AG09309 (cell line): Measurements from ENCODE around the gene FRMD8.

Source experiments
- DNase-seq: peaks from one replicate; pipeline ENCODE4 v3.0.0-alpha.2; 2010; ENCODE audit warnings: low read depth
- H3K4me3 ChIP-seq: 2 replicates; pipeline ENCODE4 v1.5.1; 2011; ENCODE audit warnings: mild to moderate bottlenecking, low read depth, low read length, moderate library complexity; ENCODE audit not compliant: control insufficient read depth
- TF ChIP-seq, protein P1 (sequence below): IDR thresholded peaks from 2 replicates; pipeline ENCODE4 v1.5.1; 2011; ENCODE audit warnings: mild to moderate bottlenecking, low read depth, low read length, inconsistent platforms; ENCODE audit not compliant: insufficient read depth, control insufficient read depth; ENCODE audit errors: missing control alignments

The FRMD8 gene

DNA sequence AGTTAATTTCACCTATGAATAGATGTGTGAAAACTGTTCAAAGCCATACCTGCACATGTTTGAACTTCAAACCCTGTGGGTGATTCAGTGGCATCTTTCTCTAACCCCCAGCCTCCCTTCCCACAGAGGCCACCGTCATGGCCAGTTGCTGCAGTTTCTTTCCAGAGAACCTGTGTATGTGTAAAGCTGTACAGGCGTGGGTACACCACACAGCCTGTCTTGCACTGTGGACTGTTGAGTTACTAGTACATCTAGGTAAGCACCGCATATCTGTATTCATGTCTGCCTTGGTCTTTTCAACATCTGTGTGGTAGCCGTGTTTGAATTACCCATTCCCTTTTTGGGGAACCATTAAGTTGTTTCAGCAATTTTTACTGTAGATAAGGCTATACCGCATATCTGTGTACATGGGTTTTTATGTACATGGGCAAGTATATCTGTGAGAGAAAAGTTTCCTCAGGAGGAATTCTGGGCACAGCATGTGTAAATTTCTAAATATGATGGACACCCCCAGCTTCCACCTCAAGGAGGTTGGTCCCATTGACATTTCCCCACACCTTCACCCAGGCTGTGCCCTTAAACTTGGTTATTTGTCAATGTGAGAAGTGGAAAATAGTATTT, 50.1 kb downstream of the FRMD8 start:
- TF ChIP-seq, protein P1, sequence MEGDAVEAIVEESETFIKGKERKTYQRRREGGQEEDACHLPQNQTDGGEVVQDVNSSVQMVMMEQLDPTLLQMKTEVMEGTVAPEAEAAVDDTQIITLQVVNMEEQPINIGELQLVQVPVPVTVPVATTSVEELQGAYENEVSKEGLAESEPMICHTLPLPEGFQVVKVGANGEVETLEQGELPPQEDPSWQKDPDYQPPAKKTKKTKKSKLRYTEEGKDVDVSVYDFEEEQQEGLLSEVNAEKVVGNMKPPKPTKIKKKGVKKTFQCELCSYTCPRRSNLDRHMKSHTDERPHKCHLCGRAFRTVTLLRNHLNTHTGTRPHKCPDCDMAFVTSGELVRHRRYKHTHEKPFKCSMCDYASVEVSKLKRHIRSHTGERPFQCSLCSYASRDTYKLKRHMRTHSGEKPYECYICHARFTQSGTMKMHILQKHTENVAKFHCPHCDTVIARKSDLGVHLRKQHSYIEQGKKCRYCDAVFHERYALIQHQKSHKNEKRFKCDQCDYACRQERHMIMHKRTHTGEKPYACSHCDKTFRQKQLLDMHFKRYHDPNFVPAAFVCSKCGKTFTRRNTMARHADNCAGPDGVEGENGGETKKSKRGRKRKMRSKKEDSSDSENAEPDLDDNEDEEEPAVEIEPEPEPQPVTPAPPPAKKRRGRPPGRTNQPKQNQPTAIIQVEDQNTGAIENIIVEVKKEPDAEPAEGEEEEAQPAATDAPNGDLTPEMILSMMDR, result no peak
- no peak for DNase-seq
- no peak overlapping the region for H3K4me3 ChIP-seq

DNA sequence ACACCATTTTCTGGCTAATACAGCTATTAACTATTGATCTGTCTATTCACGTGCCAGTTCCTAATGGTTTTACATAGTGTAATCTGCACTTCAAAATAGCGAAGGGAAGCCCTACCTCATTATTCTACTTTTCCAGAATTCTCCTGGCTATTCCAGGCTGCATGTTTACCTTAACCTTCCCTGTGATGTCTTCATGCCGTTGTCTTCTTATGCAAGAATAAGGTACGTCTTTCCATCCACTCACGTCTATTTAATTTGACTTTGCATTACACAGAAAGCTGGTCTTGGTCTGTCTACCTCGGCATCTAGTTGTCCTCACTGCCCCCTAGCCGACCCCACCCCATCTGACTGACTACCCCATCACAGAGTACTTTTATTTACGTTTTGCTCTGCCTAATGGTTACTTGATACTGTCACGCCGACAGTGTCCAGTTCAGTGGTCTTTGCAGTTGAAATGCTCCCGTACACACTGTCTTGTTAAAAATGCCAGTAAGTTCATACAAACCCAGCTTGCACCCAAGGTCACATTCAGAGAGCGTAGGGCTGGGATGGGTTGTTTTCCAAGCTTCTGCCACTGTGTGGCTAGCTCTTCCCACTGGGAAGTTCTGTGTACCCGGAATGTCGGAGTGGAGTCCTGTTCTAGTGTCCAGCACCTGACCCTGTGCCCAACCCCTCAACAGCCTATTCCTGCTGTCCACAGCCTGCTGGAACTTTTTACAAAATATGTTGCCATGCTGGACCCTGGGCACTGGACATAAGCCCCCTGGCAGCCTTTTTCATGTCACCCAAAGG, 51.2 kb downstream of the FRMD8 start:
- H3K4me3 ChIP-seq, result no peak overlapping the region
- TF ChIP-seq, protein P1, result no peak
- DNase-seq, result no peak

DNA sequence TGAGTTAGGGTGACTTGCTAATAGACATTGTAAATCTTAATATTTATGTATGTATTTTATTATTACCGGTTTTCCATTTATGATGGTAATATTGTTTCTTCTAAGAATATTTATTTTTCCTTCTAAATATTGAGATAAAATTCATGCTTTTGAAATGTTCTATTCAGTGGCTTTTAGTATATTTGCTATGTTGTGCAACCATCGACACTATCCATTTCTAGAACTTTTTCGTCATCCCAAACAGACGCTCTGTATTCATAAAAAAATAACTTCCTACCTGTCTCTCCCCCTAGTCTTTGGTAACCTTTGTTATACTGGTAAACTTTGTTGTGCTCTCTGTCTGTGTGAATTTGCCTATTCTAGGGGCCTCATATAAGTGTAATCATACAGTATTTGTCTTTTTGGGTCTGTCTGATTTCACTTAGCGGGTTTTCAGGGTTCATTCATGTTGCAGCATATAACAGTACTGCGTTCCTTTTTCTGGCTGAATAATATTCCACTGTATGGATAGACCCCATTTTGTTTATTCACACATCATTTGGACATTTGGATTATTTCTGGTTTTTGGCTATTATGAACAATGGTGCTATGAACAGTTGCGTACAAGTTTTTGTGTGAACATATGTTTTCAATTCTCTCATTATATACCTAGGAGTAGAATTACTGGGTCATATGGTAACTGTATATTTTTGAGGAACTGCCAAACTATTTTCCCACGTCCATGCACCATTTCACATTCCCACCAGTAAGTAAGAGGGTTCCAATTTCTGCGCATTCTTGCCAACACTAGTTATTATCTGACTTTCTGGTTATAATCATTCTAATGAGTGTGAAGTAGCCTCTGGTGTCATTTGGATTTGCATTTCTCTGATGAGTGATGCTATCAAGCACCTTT, 52.1 kb downstream of the FRMD8 start:
- H3K4me3 ChIP-seq, result no peak overlapping the region

DNA sequence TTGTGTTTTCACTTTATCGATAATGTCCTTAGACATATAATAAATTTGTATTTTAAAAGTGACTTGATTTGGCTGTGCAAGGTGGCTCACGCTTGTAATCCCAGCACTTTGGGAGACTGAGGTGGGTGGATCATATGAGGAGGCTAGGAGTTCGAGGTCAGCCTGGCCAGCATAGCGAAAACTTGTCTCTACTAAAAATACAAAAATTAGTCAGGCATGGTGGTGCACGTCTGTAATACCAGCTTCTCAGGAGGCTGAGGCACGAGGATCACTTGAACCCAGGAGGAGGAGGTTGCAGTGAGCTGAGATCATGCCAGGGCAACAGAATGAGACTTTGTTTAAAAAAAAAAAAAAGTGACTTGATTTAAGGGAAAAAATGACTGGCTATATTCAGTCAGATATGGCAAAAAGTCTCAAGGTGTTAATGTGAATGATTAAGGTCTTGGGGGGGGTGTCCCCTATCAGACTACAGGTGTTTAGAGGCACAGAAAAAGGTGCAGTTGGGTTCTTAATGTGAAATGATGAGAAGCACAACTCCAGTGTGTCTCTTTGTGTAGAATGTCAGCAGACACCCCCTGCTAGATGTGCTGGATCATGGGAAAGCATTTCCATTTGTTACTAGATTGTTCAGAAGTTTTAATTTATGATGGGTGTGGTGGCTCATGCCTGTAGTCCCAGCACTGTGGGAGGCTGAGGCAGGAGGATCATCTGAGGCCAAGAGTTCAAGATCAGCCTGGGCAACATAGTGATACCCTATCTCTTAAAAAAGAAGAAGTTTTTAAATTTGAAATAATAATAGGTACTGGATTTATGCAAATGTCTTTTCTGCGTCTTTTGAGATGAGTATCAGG, 53.1 kb downstream of the FRMD8 start:
- DNase-seq, result no peak
- TF ChIP-seq, protein P1, result no peak
- H3K4me3 ChIP-seq, result no peak overlapping the region

More for the DNA sequence above, 52.1 kb downstream of the FRMD8 start:
- DNase-seq, result no peak
- TF ChIP-seq, protein P1, result no peak

DNA sequence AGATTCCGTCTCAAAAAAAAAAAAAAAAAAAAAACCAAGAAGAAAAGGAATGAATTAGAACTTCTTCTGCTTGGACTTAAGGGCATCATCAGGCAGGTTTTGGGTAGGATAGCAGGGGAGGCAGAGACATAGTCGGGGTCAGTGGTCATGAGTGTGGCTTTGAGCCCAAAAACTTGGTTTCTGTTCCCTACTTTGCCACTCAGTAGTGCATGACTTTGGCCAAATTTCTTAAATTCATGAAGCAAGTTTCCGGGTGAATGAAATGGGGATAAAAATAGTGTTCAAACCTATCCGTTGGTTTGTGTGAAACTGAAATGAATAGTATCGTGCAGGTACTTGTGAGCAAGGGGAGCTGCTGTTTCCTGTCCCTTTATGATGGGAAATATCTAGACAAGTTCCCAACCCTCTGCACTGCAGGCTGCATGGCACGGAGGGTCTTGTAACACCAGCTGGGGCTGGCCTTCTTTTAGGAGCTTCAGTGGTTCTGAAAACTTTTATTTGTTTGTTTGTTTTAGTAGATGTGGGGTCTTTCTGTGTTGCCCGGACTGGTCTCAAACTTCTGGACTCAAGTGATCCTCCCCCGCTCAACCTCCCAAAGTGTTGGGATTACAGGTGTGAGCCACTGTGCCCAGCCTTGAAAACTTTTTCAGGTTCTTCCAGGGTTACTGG, 54.5 kb downstream of the FRMD8 start:
- no peak for DNase-seq
- no peak overlapping the region for H3K4me3 ChIP-seq
- TF ChIP-seq, protein P1, result no peak
